Heart left ventricle (tissue), 16 donors: ENCODE results near the gene TMEM135. TPM values are rescaled to one million over a fixed set of nuclear protein-coding genes. Genes with fewer than 3 reads are reported as not detected.

Source experiments
- ATAC-seq, 4 donors: fragments of 200-7000 bp; cut with Tn5 transposase; one replicate each; pipeline ENCODE4 v1.9.1; 2020 to 2022; ENCODE audit warnings: moderate library complexity in 4 of 4, mild to moderate bottlenecking in 3 of 4, moderate number of reproducible peaks in 1 of 4
- DNase-seq, 5 donors: peaks; one replicate each; pipeline ENCODE4 v3.0.0-alpha.2; 2020
- H3K27ac ChIP-seq, 12 donors: fragments of 200-600 bp; sonication (generic) in 4 of 12; one replicate each; pipeline versions ENCODE4 v1.5.0 to v1.8.0; 2016 to 2022; ENCODE audit warnings: mild to moderate bottlenecking in 2 of 12
- H3K27me3 ChIP-seq, 9 donors: fragments of 200-600 bp; sonication (generic) in 2 of 9; one replicate each; pipeline versions ENCODE4 v1.5.1 to v1.8.0; 2016 to 2022; ENCODE audit warnings: mild to moderate bottlenecking in 3 of 9
- H3K36me3 ChIP-seq, 9 donors: fragments of 200-600 bp; sonication (generic) in 2 of 9; one replicate each; pipeline versions ENCODE4 v1.5.0 to v1.8.0; 2018 to 2022; ENCODE audit warnings: mild to moderate bottlenecking in 2 of 9
- H3K4me1 ChIP-seq, 12 donors: fragments of 200-600 bp; sonication (generic) in 4 of 12; one replicate each; pipeline versions ENCODE4 v1.5.0 to v1.8.0; 2016 to 2022; ENCODE audit warnings: mild to moderate bottlenecking in 3 of 12
- H3K4me3 ChIP-seq, 12 donors: fragments of 200-600 bp; sonication (generic) in 4 of 12; one replicate each; pipeline versions ENCODE4 v1.5.0 to v1.8.0; 2017 to 2022; ENCODE audit warnings: mild to moderate bottlenecking in 9 of 12, moderate library complexity in 4 of 12
- H3K9me3 ChIP-seq, 12 donors: fragments of 200-600 bp; sonication (generic) in 4 of 12; one replicate each; pipeline versions ENCODE4 v1.5.0 to v1.8.0; 2016 to 2022; ENCODE audit warnings: mild to moderate bottlenecking in 1 of 12
- POLR2A ChIP-seq, 2 donors: fragments of 450-650 bp; IDR thresholded peaks; one replicate each; pipeline ENCODE4 v1.6.1; 2017; ENCODE audit warnings: antibody characterized with exemption in 2 of 2, mild to moderate bottlenecking in 2 of 2, moderate library complexity in 2 of 2
- WGBS, 4 donors: extraction: QIAGEN DNeasy Blood & Tissue Kit in 2 of 4; methylation state at CpG; one replicate each; pipeline versions ENCODE4 v1.1.5 to v1.1.7; 2013 to 2018; 5-methylcytosine and 5-hydroxymethylcytosine counted together
- intact Hi-C, 10 donors: fragments of 100-400 bp; cut with DNase I; formaldehyde crosslinking; loops; one replicate each; pipeline versions ENCODE4 v1.11.1 to v1.14.2; 2022
- polyA plus RNA-seq, 2 donors: library from polyadenylated mRNA; stranded (reverse); fragments of 200-250 nt; gene quantifications; one replicate each; pipeline ENCODE4 v1.2.3, GENCODE V29; 2013
- total RNA-seq, 9 donors: library from RNA; depleted of rRNA in 2 of 9; stranded (reverse); fragments of >200 nt in 2 of 9; fragmentation: NEBNext Ultra II Directional in 3 of 9; extraction: Animal tissue kit (Norgen Biotek cat#: 25700) in 3 of 9; gene quantifications; one replicate each; pipeline versions ENCODE4 v1.1.0 to v1.2.4, GENCODE V29; 2016 to 2023
- TF ChIP-seq, protein P1 (sequence below), 12 donors: fragments of 200-600 bp; sonication (generic) in 4 of 12; IDR thresholded peaks; one replicate each; pipeline versions ENCODE4 v1.5.0 to v1.8.0; 2018 to 2022; ENCODE audit warnings: antibody characterized with exemption in 12 of 12, mild to moderate bottlenecking in 5 of 12
- donor health status: ischemic (EF 13 %, LVEDD 7.1; RV severe dilation, severe dysfunction).
- donor health status: healthy with polysubstance abuse.
- donor health status: DM: no; HTN: yes; CAD: no.
- donor health status: DM: no; HTN: no; CAD: no.
- donor health status: ischemic (EF 25% LVEDD 6.9; RV normal size, moderate dysfunction).
- donor health status: ischemic (EF 25% LVEDD 5.7; RV mildly dilated, moderate dysfunction).
- donor health status: healthy.
- donor health status: DM: yes; HTN: yes; CAD: no.
- donor health status: ischemic (EF 35%, LVEDD 5.7; RV mildly dilated, moderate dysfunction).
- donor health status: nonischemic (EF 11% LVEDD 7.7; RV severe dilation, severe dysfunction).
- donor health status: DM: yes; HTN: yes; CAD: no.
- donor health status: PGD.
- donor health status: ischemic (EF 29% LVEDD 5.4; RV normal size, mild dysfunction).
- donor health status: nonischemic (EF 23%, LVEDD 6.1; RV moderate dilation, normal function).

Gene TMEM135
- total and polyA plus RNA-seq, 11 donors, result 3.9 to 22.7 (median 14.7) TPM

DNA sequence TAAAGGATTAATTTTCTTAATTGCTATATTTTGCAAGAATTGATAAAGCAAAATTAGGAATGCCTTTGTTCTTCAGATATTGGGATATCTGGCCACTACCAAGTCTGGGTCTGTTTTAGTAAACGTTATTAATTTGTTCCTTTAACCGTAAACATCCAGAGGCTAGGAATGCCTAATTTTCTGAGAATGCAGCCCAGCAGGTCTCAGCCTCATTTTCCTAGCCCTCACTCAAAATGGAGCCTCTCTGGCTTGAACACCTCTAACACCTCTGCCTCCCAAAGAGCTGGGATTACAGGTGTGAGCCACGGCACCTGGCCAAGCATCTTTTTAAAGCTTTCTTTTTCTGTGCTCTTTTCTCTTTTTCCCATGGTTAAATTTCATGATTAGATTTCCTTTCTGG, 18.4 kb downstream of the TMEM135 start:
- Histone ChIP-seq H3K4me1 (peaks cover 0 to 9% (median 0%) of the 10 kb centered on the region in 12 donors), H3K4me3 (no peak overlapping the region), H3K27me3 (no peaks in the 10 kb centered on the region), H3K36me3 (no peaks in the 10 kb centered on the region), H3K9me3 (no peaks in the 10 kb centered on the region), H3K27ac (no peak overlapping the region)
- intact Hi-C loops, result no loop called here
- no peak for TF ChIP-seq POLR2A (IDR thresholded peaks at IDR 0.05)
- ATAC-seq, result no peak
- WGBS, 4 donors, result 76 to 95% (median 86%) methylated on average over 3 of the region's 3 CpGs
- no peak for DNase-seq

DNA sequence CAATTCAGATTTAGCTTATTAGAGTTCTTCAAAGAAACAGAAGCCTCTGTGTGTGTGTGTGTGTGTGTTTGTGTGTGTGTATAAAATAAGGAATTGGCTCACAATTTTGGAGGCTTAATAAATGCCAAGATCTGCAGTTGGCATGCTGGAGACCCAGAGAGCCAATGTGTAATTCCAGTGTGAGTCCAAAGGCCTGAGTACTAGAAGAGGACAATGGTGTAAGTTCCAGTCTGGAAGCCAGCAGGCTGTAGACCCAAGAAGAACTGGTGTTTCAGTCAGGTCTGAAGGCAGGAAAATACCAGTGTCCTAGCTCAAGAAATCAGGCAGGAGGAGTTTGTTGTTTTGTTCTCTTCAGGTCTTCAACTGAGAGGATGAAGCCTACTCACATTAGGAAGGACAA, 20.0 kb downstream of the TMEM135 start:
- TF ChIP-seq, protein P1, sequence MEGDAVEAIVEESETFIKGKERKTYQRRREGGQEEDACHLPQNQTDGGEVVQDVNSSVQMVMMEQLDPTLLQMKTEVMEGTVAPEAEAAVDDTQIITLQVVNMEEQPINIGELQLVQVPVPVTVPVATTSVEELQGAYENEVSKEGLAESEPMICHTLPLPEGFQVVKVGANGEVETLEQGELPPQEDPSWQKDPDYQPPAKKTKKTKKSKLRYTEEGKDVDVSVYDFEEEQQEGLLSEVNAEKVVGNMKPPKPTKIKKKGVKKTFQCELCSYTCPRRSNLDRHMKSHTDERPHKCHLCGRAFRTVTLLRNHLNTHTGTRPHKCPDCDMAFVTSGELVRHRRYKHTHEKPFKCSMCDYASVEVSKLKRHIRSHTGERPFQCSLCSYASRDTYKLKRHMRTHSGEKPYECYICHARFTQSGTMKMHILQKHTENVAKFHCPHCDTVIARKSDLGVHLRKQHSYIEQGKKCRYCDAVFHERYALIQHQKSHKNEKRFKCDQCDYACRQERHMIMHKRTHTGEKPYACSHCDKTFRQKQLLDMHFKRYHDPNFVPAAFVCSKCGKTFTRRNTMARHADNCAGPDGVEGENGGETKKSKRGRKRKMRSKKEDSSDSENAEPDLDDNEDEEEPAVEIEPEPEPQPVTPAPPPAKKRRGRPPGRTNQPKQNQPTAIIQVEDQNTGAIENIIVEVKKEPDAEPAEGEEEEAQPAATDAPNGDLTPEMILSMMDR (IDR thresholded peaks at IDR 0.05), result no peak
- TF ChIP-seq POLR2A (IDR thresholded peaks at IDR 0.05), result no peak
- DNase-seq (no peak), ATAC-seq (peak in 1 of 4 donors; percentile 20)
- Histone ChIP-seq H3K27me3 (no peaks in the 10 kb centered on the region), H3K4me3 (no peak overlapping the region), H3K4me1 (peaks cover 0 to 9% (median 0%) of the 10 kb centered on the region in 12 donors), H3K27ac (no peak overlapping the region), H3K36me3 (no peaks in the 10 kb centered on the region), H3K9me3 (no peaks in the 10 kb centered on the region)
- intact Hi-C loops, result no loop called here

DNA sequence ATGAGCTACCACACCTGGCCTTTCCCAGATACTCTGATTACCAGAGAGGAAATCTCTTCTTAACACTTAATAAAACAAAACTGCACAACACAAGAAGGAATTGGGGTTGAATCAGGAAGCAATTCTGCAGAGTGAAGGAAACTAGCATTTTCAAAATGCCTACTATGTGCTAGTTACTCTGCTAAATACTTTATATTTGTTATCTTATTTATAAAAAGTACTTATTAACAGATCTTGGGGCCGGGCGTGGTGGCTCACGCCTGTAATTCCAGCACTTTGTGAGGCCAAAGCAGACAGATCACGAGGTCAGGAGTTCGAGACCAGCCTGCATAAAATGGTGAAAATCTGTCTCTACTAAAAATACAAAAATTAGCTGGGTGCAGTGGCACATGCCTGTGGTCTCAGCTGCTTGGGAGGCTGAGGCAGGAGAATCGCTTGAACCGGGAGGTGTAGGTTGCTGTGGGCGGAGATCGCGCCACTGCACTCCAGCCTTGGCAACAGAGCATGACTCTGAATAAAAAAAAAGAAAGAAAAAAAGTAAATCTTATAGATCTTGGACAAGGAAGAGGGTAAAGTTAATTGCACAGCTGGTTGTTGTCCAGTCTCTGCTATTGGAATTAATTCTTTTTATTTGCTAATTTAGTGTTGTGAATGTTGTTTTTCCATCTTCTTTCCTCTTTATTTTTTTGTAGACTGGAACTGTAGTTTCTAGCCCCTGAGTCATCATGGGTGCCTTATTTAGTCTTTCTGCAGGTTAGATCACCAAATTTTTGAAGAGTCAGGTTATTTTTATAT, 22.1 kb downstream of the TMEM135 start:
- H3K36me3 ChIP-seq, result no peaks in the 10 kb centered on the region
- intact Hi-C loops, result no loop called here
- 95 to 99% (median 98%) methylated on average over 10 of the region's 10 CpGs for WGBS, 4 donors

DNA sequence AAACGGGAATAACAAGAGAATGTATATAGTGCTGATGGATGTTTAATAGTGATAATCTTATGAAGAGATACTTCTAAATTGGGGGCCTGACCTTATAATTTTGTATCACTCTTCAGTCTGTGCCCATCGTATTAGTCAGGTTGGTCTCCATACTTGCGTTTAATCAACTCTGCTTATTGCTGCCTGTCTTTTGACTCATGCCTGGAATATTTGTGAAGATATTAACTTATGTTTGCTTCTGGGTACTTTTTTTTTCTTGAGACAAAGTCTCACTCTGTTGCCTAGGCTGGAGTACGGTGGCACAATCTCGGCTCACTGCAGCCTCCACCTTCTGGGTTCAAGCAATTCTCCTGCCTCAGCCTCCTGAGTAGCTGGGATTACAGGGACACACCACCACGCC, 24.0 kb downstream of the TMEM135 start:
- no peaks in the 10 kb centered on the region for H3K9me3 ChIP-seq
- DNase-seq (no peak), ATAC-seq (no peak)
- no peak overlapping the region for H3K4me3 ChIP-seq
- TF ChIP-seq POLR2A (IDR thresholded peaks at IDR 0.05), result no peak
- TF ChIP-seq, protein P1 (IDR thresholded peaks at IDR 0.05), result no peak
- H3K27me3 ChIP-seq, result no peaks in the 10 kb centered on the region
- 95 to 97% (median 96%) methylated on average over 6 of the region's 6 CpGs for WGBS, 4 donors
- H3K27ac ChIP-seq, result no peak overlapping the region
- no peaks in the 10 kb centered on the region for H3K36me3 ChIP-seq
- intact Hi-C loops, result no loop called here
- peaks cover 0 to 3% (median 0%) of the 10 kb centered on the region in 12 donors for H3K4me1 ChIP-seq

More for the DNA sequence above, 22.1 kb downstream of the TMEM135 start:
- DNase-seq (no peak), ATAC-seq (no peak)
- no peaks in the 10 kb centered on the region for H3K9me3 ChIP-seq
- no peak for TF ChIP-seq POLR2A (IDR thresholded peaks at IDR 0.05)
- TF ChIP-seq, protein P1 (IDR thresholded peaks at IDR 0.05), result no peak
- H3K4me1 ChIP-seq, result peaks cover 0 to 3% (median 0%) of the 10 kb centered on the region in 12 donors
- H3K4me3 ChIP-seq, result no peak overlapping the region
- H3K27me3 ChIP-seq, result no peaks in the 10 kb centered on the region
- no peak overlapping the region for H3K27ac ChIP-seq
